ENCODE data around the gene NEK1.

DNA sequence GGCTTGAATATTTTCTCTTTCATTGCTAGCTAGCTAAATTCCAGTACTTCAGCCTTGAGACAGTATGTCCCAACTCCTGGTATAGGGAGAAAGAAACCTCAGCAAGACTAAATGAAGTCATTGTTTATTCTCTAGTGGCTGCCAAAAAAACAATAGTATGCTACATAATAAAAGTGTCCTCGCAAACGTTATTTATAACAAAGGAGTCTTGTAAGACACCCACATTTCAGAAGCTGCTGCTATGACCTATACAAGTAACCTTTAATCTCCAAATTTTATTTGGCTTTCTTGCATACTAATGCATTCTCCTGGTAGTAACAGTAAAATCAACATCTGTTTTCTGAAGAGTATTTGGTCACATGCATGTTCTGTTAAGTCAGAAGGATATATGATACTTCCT is 28.8 kb downstream of the NEK1 start:
- no peak for TF ChIP-seq POLR2A (IDR thresholded peaks at IDR 0.05; ENCODE audit: low read depth, low read length)
- TF ChIP-seq POLR2AphosphoS5 (IDR thresholded peaks at IDR 0.05; ENCODE audit: low read depth, low read length): no peak
- TF ChIP-seq TAF1 (IDR thresholded peaks at IDR 0.05; ENCODE audit: low read depth, low read length): no peak
- no peak for TF ChIP-seq SPI1 (IDR thresholded peaks at IDR 0.05; ENCODE audit: low read depth, low read length)

All from GM12891 (cell line).